Measurements from ENCODE around the gene SNRPD3. TPM values are rescaled to one million over a fixed set of nuclear protein-coding genes. Genes with fewer than 3 reads are reported as not detected.

SNRPD3 gene
- total RNA-seq, 1 donor from 2014 or later = 116 TPM

DNA sequence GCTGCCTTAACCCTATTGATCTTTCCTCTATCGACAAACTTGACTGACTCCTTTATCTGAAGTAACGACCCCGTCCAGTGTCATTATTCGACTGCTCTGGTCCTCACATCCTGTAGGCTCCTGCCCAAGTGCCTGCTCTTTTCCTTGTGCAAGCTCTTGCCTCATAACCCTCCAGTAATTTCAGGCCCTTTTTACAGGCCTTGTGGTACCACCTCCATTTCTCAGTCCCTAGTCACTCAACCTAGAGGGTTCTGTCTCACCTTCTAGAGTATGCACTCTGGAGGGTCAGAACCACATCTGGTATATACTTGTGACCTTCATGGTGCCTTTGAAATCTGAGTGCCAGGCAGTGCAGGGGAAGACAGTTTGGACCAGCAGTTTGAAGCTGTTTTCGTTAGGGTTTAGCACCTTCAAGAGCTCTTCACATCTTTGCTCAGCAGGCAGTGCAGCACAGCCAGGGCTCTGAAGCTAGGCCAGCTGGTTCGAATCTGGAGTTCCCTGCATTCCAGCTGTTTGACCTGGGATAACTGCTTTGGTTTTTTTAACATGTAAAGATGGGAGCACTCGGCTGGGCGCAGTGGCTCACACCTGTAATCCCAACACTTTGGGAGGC, 11.2 kb downstream of the SNRPD3 start:
- intact Hi-C loops (cut with micrococcal nuclease) = no loop called here

DNA sequence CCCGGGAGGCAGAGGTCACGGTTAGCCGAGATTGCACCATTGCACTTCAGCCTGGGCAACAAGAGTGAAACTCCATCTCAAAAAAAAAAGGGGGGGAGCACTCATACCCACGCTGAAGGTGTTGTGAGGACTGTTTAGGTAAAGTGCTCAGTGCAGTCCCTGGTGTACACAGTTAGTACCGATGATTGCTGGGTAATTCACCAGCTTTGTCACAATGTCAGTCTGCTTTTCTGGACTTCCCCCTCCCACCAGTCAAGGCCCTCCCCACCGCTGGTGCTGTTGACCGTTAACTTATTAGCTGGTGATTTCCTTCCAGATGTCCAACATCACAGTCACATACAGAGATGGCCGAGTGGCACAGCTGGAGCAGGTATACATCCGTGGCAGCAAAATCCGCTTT, 11.9 kb downstream of the SNRPD3 start:
- intact Hi-C loops (cut with micrococcal nuclease) = no loop called here

DNA sequence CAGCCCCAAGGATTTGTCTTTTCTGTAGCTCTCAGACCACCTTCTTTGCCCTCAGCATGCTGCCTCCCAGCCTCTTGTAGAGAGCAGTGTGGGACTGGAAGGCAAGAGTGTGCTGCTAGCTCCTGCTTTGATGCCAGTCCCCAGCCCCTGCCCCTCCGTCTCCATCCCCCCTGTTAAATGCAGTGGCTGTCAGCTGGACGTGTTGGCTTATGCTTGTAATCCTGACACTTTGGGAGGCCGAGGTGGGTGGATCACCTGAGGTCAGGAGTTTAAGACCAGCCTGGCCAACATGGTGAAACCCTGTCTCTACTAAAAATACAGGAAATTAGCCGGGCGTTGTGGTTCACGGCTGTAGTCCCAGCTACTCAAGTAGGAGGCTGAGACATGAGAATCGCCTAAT, 15.5 kb downstream of the SNRPD3 start:
- intact Hi-C loops (cut with micrococcal nuclease) = no loop called here

DNA sequence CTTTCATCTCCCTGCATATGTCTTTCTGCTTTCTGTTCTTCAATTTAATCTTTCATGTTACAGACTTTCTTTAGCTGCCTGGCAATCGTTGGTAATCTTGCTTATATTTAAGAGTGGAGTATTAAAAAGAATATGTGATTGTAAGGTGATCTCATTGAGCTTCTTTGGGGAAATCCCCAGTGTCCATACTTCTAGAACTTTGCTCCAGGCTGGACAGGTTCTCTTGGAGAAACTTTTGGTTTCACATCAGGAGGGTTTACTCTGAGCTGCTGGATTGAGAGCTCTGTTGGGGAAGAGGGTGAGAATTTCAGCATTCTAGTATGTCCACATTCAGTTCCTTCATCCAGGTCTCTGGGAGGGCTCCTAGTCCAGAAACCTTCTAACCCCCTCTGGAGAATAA, 21.0 kb downstream of the SNRPD3 start:
- intact Hi-C loops (cut with micrococcal nuclease) = no loop called here

DNA sequence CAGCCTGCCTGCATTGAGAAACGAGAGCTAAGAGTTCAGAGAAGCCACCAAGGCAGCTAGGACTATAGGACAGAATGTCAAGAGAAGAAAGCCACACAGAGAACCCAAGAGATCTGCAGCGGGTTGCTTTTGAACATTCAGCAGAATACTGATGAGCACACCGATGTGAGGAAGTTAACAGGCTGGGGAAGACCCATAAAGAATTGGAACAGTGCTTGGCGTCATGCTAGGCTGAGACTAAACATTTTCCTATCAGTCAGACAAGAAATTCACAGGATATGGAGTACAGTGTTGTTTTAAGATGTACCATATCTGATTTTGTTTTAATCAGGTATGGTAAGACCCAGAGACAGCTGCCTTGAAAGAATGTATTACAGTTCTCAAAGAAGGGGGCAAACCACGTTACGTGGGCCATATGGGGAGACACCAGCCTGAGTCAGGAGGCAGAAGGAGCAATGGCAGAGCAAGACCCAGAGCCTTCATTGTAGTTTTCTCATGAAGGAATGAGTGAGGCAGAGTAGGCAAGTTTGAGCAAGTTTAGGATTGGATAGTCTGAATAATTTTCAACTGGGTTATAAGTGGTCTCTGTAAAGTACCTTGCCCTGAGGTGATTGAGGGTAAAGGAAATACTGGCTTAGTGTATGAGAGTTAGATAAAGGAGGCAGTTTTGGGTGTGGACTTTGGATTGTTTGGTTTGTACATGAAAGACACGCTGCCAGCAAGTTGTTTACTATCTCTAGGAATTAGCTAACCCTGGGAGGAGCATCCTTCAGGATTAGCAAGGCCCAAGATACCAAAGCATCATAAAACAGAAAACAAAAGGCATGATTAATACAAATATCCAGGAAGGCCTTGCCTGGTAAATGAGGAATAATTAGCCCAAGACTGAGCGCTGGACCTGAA, 22.8 kb downstream of the SNRPD3 start:
- intact Hi-C loops (cut with micrococcal nuclease) = no loop called here

DNA sequence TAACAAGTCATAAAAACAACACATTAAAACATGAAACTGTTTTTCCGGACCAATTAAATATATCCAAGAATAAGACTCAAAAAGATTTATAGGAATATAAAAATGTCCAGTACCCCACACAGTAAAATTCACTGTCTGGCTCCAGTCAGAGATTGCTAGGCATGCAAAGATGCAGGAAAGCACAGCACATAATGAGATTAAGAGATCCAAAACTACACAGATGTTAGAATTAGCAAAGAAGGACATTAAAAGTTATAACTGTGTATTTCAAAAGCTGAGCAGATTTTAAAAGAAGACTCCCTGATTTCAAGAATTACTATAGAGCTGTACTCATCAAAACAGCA, 23.4 kb downstream of the SNRPD3 start:
- intact Hi-C loops (cut with micrococcal nuclease) = no loop called here

DNA sequence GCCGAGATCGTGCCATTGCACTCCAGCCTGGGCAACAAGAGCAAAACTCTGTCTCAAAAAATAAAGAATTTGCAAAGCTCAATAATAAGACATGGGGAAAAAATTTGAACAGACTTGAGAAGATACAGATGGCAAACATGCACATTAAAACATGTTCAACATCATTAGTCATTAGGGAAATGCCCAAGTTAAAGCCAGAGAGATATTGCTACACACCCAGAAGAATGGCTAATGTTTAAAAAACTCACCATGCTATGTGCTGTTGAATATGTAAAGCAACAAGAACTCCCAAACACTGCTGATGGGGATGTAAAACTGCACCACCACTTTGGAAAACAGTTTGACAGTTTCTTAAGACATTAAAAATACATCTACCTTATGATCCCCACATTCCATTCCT, 24.5 kb downstream of the SNRPD3 start:
- intact Hi-C loops (cut with micrococcal nuclease) = no loop called here

DNA sequence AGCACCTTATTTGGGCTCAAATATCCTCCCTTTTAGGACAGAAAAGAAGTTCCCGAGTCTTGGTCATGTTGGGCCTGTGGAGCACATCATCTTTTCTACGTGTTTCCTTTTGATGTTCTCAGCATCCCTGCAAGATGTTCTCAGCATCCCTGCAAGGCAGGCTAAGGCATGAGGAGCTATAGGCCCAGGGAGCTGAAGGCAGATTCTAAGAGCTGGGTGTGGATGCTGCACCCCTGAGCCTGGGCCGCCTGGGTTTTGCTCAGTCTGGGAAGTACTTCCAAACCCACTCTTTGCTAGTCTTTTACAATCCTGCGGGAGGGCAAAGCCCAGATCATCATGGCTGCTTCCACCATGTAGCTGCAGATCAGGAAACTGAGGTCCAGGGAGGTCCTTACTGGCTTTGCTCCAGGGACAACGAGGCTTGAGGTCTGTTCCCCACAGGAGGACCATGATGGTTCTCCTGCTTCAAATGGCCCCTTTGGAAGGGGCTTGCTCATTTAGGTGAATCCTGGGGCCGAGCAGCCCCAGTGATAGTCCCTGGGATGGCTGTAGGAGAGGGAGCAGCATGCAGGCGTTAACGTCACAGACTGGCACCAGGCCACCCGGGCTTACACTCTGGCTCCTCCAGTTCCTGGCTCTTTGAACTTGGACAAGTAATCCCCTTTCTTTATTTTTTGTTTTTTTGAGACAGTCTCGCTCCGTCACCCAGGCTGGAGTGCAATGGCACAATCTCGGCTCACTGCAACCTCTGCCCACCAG, 26.4 kb downstream of the SNRPD3 start:
- intact Hi-C loops (cut with micrococcal nuclease) = no loop called here

DNA sequence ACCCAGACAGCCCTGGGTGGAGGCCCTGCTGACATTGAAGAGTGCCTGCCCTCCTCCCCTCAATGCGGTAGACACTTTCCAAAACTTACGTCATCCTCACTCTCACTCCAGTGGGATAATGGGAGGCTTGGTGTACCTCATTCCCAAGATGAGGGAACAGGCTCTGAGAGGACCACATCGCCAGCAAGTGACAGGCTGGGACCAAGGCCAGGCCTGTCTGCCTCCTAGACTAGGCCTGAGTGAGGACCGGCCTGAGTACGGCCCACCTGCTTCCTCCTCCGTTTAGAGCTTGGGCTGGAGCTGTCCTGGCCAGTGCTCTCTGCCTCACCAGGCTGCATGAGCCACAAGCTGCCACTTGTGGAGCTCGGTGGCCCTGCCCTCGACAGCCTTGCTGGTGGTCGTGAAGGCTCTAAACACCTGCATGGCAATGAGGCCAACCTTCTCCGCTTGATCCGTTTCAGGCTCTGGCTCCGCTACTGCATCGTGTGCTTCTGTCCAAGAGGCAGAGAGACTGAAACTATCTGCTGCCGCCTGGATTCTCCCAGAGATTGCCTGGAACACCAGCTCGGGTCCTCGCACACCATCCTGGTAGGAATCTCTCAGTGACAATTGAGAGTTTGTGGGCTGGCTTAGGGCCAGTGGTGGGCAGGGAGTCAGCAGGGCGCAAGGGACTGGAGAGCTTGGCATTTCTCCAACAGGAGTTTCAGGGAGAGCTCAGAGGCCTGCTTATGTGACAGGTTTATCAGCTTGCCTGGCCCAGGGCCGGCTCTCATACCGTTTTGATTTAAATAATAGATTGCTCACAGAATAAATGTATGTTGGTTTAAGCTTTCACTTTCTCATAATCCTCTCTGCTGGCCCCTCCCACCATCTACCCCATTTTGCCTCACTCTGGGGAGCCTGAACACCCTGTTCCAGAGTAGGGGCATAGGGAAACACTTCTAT, 27.7 kb downstream of the SNRPD3 start:
- intact Hi-C loops (cut with micrococcal nuclease) = no loop called here

DNA sequence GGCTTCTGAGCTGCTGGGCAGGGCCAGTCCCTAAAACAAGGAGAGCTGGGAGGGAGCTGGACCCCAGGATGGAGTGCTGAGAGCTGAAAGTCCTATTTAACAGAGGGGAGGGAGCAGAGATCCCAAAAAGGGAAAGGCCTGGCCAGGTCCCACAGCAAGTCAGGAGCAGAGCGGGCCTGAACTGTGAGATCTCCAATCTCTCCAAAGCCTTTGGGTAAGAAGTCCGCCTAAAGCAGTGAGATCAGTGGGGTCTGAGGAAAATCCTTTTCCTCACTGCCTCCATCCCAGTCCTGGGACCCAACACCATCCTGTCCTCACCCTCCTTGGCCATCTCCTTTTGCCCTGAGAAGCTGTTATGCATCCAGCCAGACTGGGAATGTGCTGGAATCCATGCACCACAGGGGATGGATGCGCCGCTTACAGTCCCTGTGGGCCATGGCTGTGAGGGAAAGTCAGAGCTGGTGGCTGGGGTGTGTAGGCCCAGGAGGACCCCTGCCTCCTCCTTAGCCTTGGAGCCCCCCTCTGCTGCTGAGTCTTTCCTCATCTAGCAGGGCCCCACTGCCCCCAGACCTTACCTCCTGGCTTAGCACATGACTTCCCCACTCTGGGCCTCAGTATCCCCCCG, 28.5 kb downstream of the SNRPD3 start:
- intact Hi-C loops (cut with micrococcal nuclease) = no loop called here

DNA sequence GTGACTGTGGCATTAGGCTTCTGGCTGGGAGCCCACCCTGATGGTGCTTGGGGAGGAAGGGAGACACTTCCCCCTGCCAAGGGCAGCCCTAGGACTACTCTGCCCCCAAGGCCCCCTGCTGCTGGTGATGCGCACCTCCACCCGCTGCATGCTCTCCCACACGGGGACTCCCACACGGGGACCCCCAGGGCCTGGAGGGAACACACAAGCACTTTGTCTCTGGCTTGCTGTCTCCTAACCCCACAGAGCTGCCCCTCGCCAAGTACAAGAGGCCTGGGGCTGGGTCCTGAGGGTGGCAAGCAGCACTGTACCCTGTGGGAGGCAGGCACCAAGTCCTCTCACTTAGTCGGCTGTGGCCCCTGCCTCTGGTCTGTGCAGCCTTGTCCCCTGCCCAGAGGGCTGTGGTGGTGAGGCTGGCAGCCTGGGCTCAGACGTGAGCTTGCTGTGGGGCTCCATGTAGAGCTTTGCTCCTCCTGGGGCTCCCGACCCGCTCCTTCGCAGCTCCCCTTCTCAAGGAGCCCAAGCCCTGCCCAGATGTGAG, 29.1 kb downstream of the SNRPD3 start:
- intact Hi-C loops (cut with micrococcal nuclease) = no loop called here

DNA sequence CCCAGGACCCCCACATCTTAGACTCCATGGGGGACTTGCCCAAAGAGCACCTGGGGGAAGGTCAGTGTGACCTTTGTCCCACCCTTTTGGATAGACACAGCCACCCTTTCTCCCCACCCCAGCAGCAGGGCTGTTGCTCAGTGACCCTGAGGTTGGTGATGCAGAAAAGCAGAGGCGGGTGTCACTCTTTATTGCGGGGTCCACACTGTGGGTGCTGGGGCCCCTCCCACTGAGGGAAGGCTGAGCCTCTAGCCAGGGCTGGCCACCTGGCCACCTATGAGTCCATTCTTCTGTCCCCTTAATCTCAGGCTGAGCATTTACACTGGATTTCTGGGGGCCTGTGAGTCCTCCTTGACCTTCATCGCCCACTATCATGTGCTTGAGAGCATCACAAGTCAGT, 29.7 kb downstream of the SNRPD3 start:
- intact Hi-C loops (cut with micrococcal nuclease) = no loop called here

DNA sequence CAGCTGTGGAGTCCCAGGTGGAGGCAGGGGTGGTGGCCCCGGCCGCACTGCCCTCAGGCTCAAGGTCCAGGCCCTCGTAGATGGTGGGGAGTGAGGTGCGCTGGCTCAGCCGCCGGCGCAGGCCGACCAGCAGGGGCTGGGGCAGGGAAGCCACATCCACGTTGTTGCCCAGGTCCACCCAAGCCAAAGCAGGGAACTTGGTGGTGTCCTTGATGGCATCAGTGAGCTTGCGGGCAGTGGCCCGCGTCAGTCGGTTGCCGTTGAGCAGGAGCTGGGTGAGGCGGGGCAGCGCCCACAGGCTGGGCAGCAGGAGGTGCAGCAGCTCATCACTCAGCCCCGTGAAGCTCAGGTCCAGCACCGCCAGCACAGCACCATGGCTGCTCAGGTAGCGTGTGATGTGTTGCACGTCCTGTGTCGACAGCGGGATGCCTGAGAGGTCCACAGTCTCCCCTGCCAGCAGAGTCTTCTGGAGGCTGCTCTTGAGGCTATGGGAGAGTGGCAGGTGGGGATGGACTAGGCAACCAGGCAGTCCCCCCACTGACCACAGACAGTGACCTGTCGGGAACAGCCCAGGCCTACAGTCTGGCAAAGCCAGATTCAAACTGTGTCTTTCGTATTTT, 30.2 kb downstream of the SNRPD3 start:
- intact Hi-C loops (cut with micrococcal nuclease) = no loop called here

DNA sequence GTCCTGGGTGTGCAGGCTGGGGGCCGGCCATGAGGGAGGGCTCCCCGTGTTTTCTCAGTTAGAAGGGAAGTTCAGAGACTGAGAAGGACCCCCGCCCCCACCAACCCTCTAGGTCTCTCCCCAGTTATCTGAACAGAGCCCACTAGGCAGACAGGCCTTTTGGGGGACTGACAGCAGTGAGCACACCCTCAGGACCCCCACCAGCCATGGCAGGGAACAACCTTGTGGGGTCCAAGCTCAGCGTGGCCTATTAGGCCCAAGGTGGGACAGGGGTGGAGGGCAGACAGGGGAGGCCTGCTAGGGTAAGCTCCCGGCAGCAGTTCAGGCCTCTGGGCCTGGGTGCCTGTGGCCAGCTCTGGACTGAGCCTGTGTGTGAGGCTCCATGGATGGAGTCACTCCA, 31.5 kb downstream of the SNRPD3 start:
- intact Hi-C loops (cut with micrococcal nuclease) = no loop called here

DNA sequence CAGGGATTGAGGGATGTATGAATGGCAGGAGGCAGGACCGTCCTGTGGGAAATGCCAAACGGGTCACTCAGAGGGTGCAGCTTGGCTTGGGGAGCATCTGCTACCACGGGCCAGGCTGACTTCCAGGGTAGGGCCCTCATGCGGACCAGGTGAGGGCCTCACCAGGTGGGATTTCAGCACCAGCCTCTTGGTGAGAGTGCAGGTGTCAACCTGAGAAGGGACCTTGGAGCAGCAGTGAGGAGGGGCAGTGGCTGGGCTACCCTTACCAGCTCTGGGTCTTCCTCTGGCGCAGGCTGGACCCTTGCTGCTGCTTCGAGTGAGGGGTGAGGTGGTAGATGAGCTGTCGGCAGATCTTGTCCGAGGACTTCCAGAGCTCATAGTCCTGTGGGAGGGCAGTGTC, 32.1 kb downstream of the SNRPD3 start:
- intact Hi-C loops (cut with micrococcal nuclease) = no loop called here

DNA sequence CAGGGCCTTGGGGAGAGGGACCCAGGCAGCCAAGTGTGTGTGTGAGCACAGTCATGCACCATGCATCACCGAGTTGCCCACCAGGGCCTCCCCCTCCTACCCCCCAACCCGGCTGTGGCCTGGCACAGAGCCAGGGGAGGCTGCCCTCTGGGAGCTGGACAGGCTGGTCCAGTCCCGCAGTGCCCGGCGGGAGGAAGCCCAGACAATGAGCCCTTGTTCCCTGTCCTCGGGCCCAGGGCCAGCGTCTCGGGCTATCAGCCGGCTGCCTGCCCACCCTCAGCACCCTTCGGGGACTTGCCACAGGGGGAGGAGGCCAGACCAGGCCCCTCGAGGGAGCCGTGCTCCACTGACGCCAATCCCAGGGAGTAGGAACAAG, 32.6 kb downstream of the SNRPD3 start:
- intact Hi-C loops (cut with micrococcal nuclease) = no loop called here

DNA sequence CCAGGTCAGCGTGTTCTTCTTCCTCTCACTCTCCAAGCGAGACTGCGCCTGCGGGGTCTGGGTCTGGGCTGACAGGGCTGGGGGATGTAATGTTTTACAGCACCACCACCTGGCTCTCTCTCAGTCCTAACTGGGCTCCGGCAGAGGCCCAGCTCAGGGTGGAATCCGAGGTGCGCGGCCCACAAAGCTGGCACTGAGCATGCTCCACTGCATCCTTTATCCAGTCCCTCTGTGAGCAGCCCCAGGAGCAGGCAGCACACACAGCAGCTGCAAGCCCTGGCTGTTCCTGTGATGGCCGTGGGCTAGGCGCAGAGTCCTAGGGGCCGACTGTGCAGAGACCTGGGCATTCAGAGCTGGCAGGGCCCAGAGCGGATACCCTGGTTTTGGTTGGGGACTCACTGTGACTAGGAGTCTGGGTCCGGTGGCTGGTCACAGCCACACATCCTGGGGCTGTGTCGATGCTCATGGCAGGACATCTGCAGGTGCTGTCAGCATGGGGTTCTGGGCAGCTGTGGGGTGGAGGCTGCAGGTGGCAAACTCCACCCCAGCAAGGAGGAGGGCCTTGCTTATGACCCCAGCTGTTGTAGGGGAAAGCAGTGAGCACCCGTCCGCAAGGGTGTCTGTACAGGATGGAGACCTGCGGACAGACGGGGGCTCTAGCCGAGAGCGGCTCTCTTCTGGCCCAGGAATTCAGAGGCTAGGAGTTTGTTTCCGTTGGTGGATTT, 33.1 kb downstream of the SNRPD3 start:
- intact Hi-C loops (cut with micrococcal nuclease) = no loop called here

DNA sequence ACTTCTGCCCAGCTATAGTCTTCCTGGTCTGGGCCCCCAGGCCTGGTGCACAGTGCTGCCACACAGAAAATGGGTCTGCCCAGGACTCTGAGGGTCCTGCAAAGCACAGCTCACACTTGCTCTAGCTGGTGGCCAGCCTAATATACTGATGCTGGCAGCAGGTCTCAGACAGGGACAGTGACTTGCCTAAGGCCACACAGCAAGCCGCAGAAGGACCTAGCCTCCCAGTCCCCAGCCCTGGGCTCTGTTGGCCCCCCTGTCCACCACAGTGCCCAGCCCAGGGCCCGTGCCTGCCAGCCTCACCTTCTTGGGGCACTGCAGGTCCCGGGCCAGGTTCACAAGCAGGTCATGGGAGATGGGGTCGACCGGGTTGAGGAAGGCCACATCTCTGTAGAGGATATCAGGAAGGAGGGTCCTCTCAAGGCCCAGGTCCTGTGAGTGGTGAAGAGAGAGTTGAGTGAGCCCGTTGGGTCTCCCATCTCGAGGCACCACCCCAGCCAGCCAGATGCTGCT, 33.8 kb downstream of the SNRPD3 start:
- intact Hi-C loops (cut with micrococcal nuclease) = no loop called here

DNA sequence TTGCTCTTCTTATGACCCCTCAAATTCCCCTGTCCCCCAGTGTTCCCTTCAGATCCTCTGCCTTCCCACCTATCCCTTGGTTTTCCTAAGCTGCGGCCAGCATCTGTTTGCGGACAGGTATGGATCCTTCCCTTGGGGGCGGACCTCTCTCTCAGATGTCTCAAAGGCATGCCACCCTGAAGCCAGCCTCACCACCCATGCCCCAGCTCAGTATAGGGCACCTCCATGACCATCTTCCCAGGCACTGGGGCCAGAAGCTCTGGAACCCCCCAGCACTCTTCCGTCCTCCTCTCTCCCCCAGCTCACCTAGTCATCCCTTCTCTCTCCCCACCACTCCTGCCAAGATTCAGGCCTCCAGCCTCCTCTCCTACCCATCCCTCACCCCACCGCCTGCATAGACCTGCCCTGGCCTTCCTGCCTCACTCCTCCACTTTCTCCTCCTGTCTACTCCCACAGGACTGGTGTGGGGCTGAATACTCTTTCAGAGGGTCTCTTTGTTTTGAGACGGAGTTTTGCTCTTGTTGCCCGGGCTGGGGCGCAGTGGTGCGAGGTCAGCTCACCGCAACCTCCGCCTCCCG, 34.9 kb downstream of the SNRPD3 start:
- intact Hi-C loops (cut with micrococcal nuclease) = no loop called here
